Gastrocnemius medialis (tissue), 4 donors: ENCODE data around the gene CGNL1. TPM values are rescaled to one million over a fixed set of nuclear protein-coding genes. Genes with fewer than 3 reads are reported as not detected.

Source experiments
- ATAC-seq, 2 donors: fragments of 150-250 bp; one replicate each; pipeline ENCODE4 v1.9.1; 2016
- DNase-seq, 2 donors: peaks; one replicate each; pipeline ENCODE4 v3.0.0-alpha.2; 2019
- H3K27ac ChIP-seq, 4 donors: fragments of 200-600 bp; sonication (generic); 1 replicate in 1 of 4; 2 replicates in 3 of 4; pipeline ENCODE4 v1.5.1; 2016 to 2018; ENCODE audit warnings: mild to moderate bottlenecking in 2 of 4, moderate library complexity in 1 of 4
- H3K27me3 ChIP-seq, 3 donors: fragments of 200-600 bp; sonication (generic) in 2 of 3; 1 replicate in 1 of 3; 2 replicates in 2 of 3; pipeline versions ENCODE4 v1.5.1 to v1.6.0; 2016 to 2019; ENCODE audit warnings: mild to moderate bottlenecking in 1 of 3, moderate library complexity in 1 of 3
- H3K36me3 ChIP-seq, 2 donors: fragments of 200-600 bp; sonication (generic) in 1 of 2; one replicate each; pipeline ENCODE4 v1.5.1; 2017 to 2018
- H3K4me1 ChIP-seq, 2 donors: fragments of 200-600 bp; sonication (generic) in 1 of 2; one replicate each; pipeline ENCODE4 v1.5.1; 2016 to 2017; ENCODE audit warnings: mild to moderate bottlenecking in 2 of 2
- H3K4me3 ChIP-seq, 4 donors: fragments of 200-600 bp; sonication (generic) in 3 of 4; 1 replicate in 1 of 4; 2 replicates in 3 of 4; pipeline ENCODE4 v1.5.1; 2016 to 2019; ENCODE audit warnings: mild to moderate bottlenecking in 2 of 4
- H3K9me3 ChIP-seq, 3 donors: fragments of 200-600 bp; sonication (generic) in 2 of 3; 1 replicate in 1 of 3; 2 replicates in 2 of 3; pipeline ENCODE4 v1.5.1; 2016 to 2019
- POLR2A ChIP-seq, 2 donors: fragments of 450-650 bp; IDR thresholded peaks; one replicate each; pipeline ENCODE4 v1.6.1; 2017; ENCODE audit warnings: antibody characterized with exemption in 2 of 2, mild to moderate bottlenecking in 2 of 2, moderate library complexity in 2 of 2
- in situ Hi-C, 4 donors: fragments of 200-750 bp; cut with MboI; loops; one replicate each; pipeline versions ENCODE4 v1.15.0 to v1.8.0; 2017; ENCODE audit warnings: low sequenced_read_pairs in 4 of 4
- intact Hi-C: fragments of 100-400 bp; cut with DNase I; formaldehyde crosslinking; loops from one replicate; pipeline ENCODE4 v1.15.1; 2023; ENCODE audit warnings: low total_unique reads
- total RNA-seq, 4 donors: library from RNA; depleted of rRNA; stranded (reverse); fragments of >200 nt; gene quantifications; one replicate each; pipeline versions ENCODE4 v1.1.0 to v1.2.3, GENCODE V29; 2016
- TF ChIP-seq, protein P1 (sequence below), 5 experiments: fragments of 450-650 bp in 3 of 5; fragments of 200-600 bp in 2 of 5; sonication (generic) in 2 of 5; IDR thresholded peaks in 4 of 5; conservative IDR thresholded peaks in 1 of 5; 1 replicate in 4 of 5; 2 replicates in 1 of 5; pipeline ENCODE4 v1.5.1; 2016 to 2019; ENCODE audit warnings: antibody characterized with exemption in 5 of 5, mild to moderate bottlenecking in 3 of 5, moderate library complexity in 3 of 5

CGNL1 gene
- total RNA-seq, 4 donors from 2014 or later: 0.15 to 0.85 (median 0.49) TPM

DNA sequence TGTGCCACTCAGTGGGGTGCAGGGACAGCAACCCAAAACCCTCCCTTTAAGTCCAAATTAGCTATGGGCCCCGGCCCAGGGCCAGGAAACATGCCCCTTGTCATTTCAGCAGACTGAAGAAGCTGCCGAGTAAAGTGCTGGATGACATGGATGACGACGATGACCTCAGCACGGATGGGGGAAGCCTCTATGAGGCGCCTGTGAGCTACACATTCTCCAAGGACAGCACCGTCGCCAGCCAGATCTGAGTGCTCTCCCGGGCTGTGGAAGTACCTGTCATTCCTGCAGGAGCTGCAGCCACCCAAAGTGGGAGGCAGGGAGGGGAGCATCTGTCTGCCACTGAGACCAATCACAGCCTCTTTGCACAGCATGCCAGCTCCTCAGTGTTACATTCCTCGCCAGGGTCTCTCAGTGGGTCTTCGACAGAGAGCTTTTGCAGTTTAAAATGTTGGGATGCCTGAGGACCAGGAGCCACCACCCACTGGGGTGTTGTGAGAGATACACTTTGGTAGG, 171.0 kb downstream of the CGNL1 start:
- ATAC-seq (no peak), DNase-seq (no peak)
- no peaks in the 10 kb centered on the region for H3K9me3 ChIP-seq
- H3K4me3 ChIP-seq: no peak overlapping the region
- no peak overlapping the region for H3K27ac ChIP-seq
- in situ Hi-C loops: loop anchor here in 3 of 4 donors (25.0 kb wide), 2 partner anchors 410 to 1060 kb away; no protein-coding TSS in a partner anchor
- no peaks in the 10 kb centered on the region for H3K27me3 ChIP-seq
- H3K4me1 ChIP-seq: peaks cover 13 to 21% of the 10 kb centered on the region in 2 donors
- intact Hi-C loops: no loop called here
- TF ChIP-seq, protein P1, sequence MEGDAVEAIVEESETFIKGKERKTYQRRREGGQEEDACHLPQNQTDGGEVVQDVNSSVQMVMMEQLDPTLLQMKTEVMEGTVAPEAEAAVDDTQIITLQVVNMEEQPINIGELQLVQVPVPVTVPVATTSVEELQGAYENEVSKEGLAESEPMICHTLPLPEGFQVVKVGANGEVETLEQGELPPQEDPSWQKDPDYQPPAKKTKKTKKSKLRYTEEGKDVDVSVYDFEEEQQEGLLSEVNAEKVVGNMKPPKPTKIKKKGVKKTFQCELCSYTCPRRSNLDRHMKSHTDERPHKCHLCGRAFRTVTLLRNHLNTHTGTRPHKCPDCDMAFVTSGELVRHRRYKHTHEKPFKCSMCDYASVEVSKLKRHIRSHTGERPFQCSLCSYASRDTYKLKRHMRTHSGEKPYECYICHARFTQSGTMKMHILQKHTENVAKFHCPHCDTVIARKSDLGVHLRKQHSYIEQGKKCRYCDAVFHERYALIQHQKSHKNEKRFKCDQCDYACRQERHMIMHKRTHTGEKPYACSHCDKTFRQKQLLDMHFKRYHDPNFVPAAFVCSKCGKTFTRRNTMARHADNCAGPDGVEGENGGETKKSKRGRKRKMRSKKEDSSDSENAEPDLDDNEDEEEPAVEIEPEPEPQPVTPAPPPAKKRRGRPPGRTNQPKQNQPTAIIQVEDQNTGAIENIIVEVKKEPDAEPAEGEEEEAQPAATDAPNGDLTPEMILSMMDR (IDR thresholded peaks at IDR 0.05 in 4 of 5, conservative IDR thresholded peaks at IDR 0.05 in 1 of 5): no peak
- TF ChIP-seq POLR2A (IDR thresholded peaks at IDR 0.05): no peak
- H3K36me3 ChIP-seq: no peaks in the 10 kb centered on the region

DNA sequence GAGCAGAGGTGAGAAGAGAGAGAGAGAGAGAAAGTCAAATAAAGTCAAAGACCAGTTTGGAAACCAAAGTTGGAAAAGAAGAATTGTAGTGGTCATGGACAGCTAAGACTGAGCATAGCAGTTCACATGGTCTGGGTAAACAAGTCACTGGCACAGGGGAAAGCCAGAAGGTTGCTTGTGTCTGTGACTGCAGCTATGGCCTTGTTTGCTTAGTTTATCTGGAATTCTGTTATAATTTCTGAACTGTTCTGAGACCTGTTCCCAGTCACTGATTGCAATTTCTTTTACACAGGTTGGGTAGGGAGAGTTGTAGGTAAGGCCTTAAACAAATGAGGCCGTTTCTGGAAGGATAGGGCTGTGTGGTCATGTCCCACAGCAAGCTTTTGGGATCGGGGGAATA, 172.0 kb downstream of the CGNL1 start:
- Histone ChIP-seq H3K4me1 (peaks cover 13 to 21% of the 10 kb centered on the region in 2 donors), H3K27ac (no peak overlapping the region), H3K9me3 (no peaks in the 10 kb centered on the region), H3K27me3 (no peaks in the 10 kb centered on the region), H3K4me3 (no peak overlapping the region), H3K36me3 (no peaks in the 10 kb centered on the region)
- DNase-seq (no peak), ATAC-seq (no peak)
- intact Hi-C loops (no loop called here), in situ Hi-C loops (loop anchor here in 3 of 4 donors (25.0 kb wide), 2 partner anchors 411 to 1061 kb away; no protein-coding TSS in a partner anchor)
- TF ChIP-seq POLR2A (IDR thresholded peaks at IDR 0.05): no peak
- TF ChIP-seq, protein P1 (IDR thresholded peaks at IDR 0.05 in 4 of 5, conservative IDR thresholded peaks at IDR 0.05 in 1 of 5): no peak

DNA sequence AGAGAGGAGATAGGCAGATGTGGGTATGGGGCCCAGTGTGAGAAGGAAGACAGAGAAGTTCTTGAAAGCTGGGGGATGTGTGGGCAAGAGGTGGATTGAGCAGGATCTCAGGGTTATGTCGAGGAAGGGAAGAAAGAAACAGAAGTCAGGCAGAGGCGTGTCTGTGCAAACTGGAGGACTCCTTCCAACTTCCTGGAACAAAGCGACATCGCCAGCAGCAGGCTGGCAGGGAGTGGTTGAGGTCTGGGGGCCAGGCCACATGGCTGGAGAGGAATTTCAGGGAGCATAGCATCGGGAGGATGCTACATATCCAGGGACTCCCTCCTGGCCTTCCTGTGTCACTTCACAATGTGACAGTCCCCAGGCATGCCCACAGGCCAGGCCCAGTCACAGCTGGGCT, 172.5 kb downstream of the CGNL1 start:
- in situ Hi-C loops: loop anchor here in 3 of 4 donors (25.0 kb wide), 2 partner anchors 412 to 1062 kb away; no protein-coding TSS in a partner anchor
- ATAC-seq: no peak

DNA sequence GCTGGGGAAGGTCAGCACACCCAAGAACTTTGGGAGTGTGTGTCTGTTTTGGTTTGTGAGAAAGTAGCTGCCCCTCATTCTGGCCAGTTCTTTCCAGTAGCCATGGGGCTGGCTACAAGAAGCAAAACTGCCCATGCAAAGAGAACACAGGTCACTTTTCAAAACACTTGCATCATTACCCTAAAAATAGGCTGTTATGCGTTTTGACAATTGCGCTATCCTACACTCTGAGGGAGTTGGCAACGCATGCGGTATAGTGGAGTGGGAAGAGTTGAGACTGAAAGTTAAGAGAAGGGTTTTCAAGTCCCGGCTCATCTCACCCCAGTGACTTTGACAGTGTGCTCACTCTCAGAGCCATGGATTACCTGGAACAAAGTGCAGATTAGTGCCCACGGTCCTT, 173.6 kb downstream of the CGNL1 start:
- ATAC-seq (peak; percentile 98), DNase-seq (peak; percentile 46 to 80)
- Histone ChIP-seq H3K4me1 (peaks cover 21 to 27% of the 10 kb centered on the region in 2 donors), H3K9me3 (no peaks in the 10 kb centered on the region), H3K36me3 (no peaks in the 10 kb centered on the region), H3K4me3 (no peak overlapping the region), H3K27ac (peak overlapping the region; percentile 71 to 84 (median 78)), H3K27me3 (no peaks in the 10 kb centered on the region)
- in situ Hi-C loops (loop anchor here (10.0 to 25.0 kb wide), 7 partner anchors 95 to 1063 kb away; partner anchors contain the start of gene ALDH1A2 (in 1 of the 4)), intact Hi-C loops (loop anchor here (10.0 kb wide), 1 partner anchor 515 kb away; the partner anchor contains the start of gene ALDH1A2)
- TF ChIP-seq, protein P1 (IDR thresholded peaks at IDR 0.05 in 4 of 5, conservative IDR thresholded peaks at IDR 0.05 in 1 of 5): no peak

More for the DNA sequence above, 172.5 kb downstream of the CGNL1 start:
- H3K4me3 ChIP-seq: no peak overlapping the region
- no peak for TF ChIP-seq POLR2A (IDR thresholded peaks at IDR 0.05)
- H3K4me1 ChIP-seq: peaks cover 13 to 21% of the 10 kb centered on the region in 2 donors
- intact Hi-C loops: no loop called here
- no peaks in the 10 kb centered on the region for H3K27me3 ChIP-seq
- H3K27ac ChIP-seq: peak overlapping the region in 2 of 4 donors; percentile 71 to 83
- no peak for DNase-seq
- H3K9me3 ChIP-seq: no peaks in the 10 kb centered on the region
- H3K36me3 ChIP-seq: no peaks in the 10 kb centered on the region

DNA sequence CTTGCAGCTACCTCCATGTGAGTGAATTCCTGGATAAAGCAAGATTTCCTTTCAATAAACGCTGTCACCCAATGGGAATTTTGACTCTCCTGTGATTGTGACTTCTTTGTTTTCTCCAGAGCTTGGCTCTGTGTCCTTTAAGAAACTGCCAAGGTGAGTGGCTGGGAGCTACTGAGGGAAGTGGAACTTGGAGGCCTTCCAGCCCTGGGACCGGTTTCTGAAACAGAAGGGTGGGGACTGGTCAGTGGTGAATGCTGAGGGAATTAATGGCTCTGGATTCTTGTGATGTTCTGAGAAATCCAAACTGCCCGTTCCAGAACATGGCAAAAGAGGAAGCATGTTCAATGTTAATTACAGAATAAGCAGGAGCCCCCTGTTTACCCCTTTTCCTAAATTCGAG, 174.3 kb downstream of the CGNL1 start:
- in situ Hi-C loops: loop anchor here (10.0 to 25.0 kb wide), 5 partner anchors 94 to 512 kb away; partner anchors contain the start of gene ALDH1A2 (in 1 of the 4)
- H3K27ac ChIP-seq: peak overlapping the region; percentile 71 to 84 (median 78)
- no peak overlapping the region for H3K4me3 ChIP-seq
- TF ChIP-seq POLR2A (IDR thresholded peaks at IDR 0.05): no peak
- TF ChIP-seq, protein P1 (IDR thresholded peaks at IDR 0.05 in 4 of 5, conservative IDR thresholded peaks at IDR 0.05 in 1 of 5): no peak
- H3K9me3 ChIP-seq: no peaks in the 10 kb centered on the region
- H3K36me3 ChIP-seq: no peaks in the 10 kb centered on the region
- intact Hi-C loops: loop anchor here (10.0 kb wide), 1 partner anchor 514 kb away; the partner anchor contains the start of gene ALDH1A2
- peak; percentile 33 to 44 for DNase-seq
- peak; percentile 25 to 30 for ATAC-seq
- H3K27me3 ChIP-seq: no peaks in the 10 kb centered on the region
- peaks cover 25 to 34% of the 10 kb centered on the region in 2 donors for H3K4me1 ChIP-seq
